ENCODE results near the gene SMPD1. TPM values are rescaled to one million over a fixed set of nuclear protein-coding genes. Genes with fewer than 3 reads are reported as not detected.

The SMPD1 gene
- total and polyA plus RNA-seq, 9 of the 15 experiments (the other 6 are each of a cell fraction or from before 2014, with no cell fraction given), result 0.90 to 9.9 (median 5.2) TPM

- Histone ChIP-seq H3K27me3 (ENCODE audit: control insufficient read depth in 2 of 2, insufficient read depth in 2 of 2, low read length in 2 of 2) (peaks cover 38 to 54% of the 10 kb centered on the region in 2 experiments), H3K9me1 (ENCODE audit: control insufficient read depth, insufficient read depth, low read length) (no peaks in the 10 kb centered on the region), H3K4me1 (replicated peaks in 1 of 2; ENCODE audit: control insufficient read depth in 2 of 2, insufficient read depth in 2 of 2, low read length in 2 of 2) (peaks cover 4 to 12% of the 10 kb centered on the region in 2 experiments; a peak in 4 of 5 replicates), H3K36me3 (ENCODE audit: control insufficient read depth, insufficient read depth, low read length) (no peaks in the 10 kb centered on the region), H3K4me3 (peak within 1 kb of the TSS; percentile 85), H3K9ac (ENCODE audit: insufficient read depth in 1 of 2, low read depth in 2 of 2, low read length in 2 of 2) (peak within 1 kb of the TSS; percentile 65 to 93), H3K9me3 (replicated peaks; ENCODE audit: control insufficient read depth, insufficient read depth, low read depth, low read length) (no peaks in the 10 kb centered on the region; the same call in 1 of the 2 replicates), H3K27ac (ENCODE audit: extremely low read depth, low read depth, low read length) (no peak within 1 kb of the TSS), H2AFZ (ENCODE audit: low read depth, low read length) (peak within 1 kb of the TSS; percentile 89), H4K20me1 (replicated peaks; ENCODE audit: control insufficient read depth, insufficient read depth, low read length) (0 out of 2 replicates have a peak, but pooled peaks cover 3% of the 10 kb centered on the region), H3K4me2 (ENCODE audit: insufficient read depth, low read length) (peak within 1 kb of the TSS; percentile 73), H3K79me2 (ENCODE audit: control insufficient read depth, insufficient read depth, low read length) (no peaks in the 10 kb centered on the region)
- ChIA-PET CTCF (ENCODE audit: low intra/inter-chr PET ratio) (no interaction called here), POLR2A (interaction anchor here (0.5 to 2.4 kb wide), 8 partner anchors 9 to 191 kb away, joined by 3 to 11 read pairs (median 4); partner anchors contain the start of gene TRIM3)
- 2% methylated on average over 46 of the region's 75 CpGs for WGBS (ENCODE audit: insufficient coverage, low coverage, missing lambda C conversion rate)
- peak; percentile 90 for ATAC-seq
- no peak for FAIRE-seq
- intact Hi-C loops (cut with micrococcal nuclease) (no loop called here), in situ Hi-C loops (cut with MboI) (no loop called here)
- peak; percentile 76 to 92 (median 86) for DNase-seq (ENCODE audit: extremely low read depth in 1 of 4, low spot score in 3 of 4)
- no TSS peak for BruUV-seq (replicated peaks)
- TF ChIP-seq ZNF175 (CRISPR knock-in tag; IDR thresholded peaks at IDR 0.05; ENCODE audit: low read depth) (peak; percentile 79; the same call in 1 of the 2 replicates), ETS2 (tag; IDR thresholded peaks at IDR 0.05; ENCODE audit: borderline replicate concordance, poor library complexity, severe bottlenecking) (no peak), NELFE (IDR thresholded peaks at IDR 0.05; ENCODE audit: insufficient read depth, insufficient read length) (no peak), POLR2G (IDR thresholded peaks at IDR 0.05; ENCODE audit: low read depth, low read length) (peak; percentile 84), NFXL1 (CRISPR knock-in tag; IDR thresholded peaks at IDR 0.05) (no peak), GABPB1 (CRISPR knock-in tag; IDR thresholded peaks at IDR 0.05) (no peak), HMG20A (CRISPR knock-in tag; conservative IDR thresholded peaks at IDR 0.05) (no peak), NR0B1 (IDR thresholded peaks at IDR 0.05; ENCODE audit: partially characterized antibody) (no peak), FOSL1 (tag; conservative IDR thresholded peaks at IDR 0.05) (no peak), STAG1 (CRISPR knock-in tag; IDR thresholded peaks at IDR 0.05; ENCODE audit: borderline replicate concordance) (0 out of 2 replicates have a peak, but pooled peaks have one; percentile 32)
- TF ChIP-seq, protein P1, sequence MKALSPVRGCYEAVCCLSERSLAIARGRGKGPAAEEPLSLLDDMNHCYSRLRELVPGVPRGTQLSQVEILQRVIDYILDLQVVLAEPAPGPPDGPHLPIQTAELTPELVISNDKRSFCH (CRISPR knock-in tag; IDR thresholded peaks at IDR 0.05), result no peak
- TF ChIP-seq, protein P1 (tag; IDR thresholded peaks at IDR 0.05), result peak; percentile 67; the same call in 1 of the 2 replicates
- TF ChIP-seq, protein P2, sequence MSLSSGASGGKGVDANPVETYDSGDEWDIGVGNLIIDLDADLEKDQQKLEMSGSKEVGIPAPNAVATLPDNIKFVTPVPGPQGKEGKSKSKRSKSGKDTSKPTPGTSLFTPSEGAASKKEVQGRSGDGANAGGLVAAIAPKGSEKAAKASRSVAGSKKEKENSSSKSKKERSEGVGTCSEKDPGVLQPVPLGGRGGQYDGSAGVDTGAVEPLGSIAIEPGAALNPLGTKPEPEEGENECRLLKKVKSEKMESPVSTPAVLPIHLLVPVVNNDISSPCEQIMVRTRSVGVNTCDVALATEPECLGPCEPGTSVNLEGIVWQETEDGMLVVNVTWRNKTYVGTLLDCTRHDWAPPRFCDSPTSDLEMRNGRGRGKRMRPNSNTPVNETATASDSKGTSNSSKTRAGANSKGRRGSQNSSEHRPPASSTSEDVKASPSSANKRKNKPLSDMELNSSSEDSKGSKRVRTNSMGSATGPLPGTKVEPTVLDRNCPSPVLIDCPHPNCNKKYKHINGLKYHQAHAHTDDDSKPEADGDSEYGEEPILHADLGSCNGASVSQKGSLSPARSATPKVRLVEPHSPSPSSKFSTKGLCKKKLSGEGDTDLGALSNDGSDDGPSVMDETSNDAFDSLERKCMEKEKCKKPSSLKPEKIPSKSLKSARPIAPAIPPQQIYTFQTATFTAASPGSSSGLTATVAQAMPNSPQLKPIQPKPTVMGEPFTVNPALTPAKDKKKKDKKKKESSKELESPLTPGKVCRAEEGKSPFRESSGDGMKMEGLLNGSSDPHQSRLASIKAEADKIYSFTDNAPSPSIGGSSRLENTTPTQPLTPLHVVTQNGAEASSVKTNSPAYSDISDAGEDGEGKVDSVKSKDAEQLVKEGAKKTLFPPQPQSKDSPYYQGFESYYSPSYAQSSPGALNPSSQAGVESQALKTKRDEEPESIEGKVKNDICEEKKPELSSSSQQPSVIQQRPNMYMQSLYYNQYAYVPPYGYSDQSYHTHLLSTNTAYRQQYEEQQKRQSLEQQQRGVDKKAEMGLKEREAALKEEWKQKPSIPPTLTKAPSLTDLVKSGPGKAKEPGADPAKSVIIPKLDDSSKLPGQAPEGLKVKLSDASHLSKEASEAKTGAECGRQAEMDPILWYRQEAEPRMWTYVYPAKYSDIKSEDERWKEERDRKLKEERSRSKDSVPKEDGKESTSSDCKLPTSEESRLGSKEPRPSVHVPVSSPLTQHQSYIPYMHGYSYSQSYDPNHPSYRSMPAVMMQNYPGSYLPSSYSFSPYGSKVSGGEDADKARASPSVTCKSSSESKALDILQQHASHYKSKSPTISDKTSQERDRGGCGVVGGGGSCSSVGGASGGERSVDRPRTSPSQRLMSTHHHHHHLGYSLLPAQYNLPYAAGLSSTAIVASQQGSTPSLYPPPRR (CRISPR knock-in tag; IDR thresholded peaks at IDR 0.05; ENCODE audit: borderline replicate concordance), result no peak
- TF ChIP-seq, protein P3, sequence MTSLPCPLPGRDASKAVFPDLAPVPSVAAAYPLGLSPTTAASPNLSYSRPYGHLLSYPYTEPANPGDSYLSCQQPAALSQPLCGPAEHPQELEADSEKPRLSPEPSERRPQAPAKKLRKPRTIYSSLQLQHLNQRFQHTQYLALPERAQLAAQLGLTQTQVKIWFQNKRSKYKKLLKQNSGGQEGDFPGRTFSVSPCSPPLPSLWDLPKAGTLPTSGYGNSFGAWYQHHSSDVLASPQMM (CRISPR knock-in tag; IDR thresholded peaks at IDR 0.05), result no peak
These were observed 28.8 kb downstream of the SMPD1 start, which contains the start of gene APBB1 for GRCh38 chr11:6419009-6419631. Gene APBB1 (minus strand): TSS chr11:6419094. CDS start chr11:6411347, 7,747 bp downstream.

All from K562 (cell line).